HG03280 (cell line): ENCODE measurements around the gene OOSP1.
"Not testable (repeated sequence)": the region's sequence is repeated elsewhere in the genome, so short reads cannot be mapped to it uniquely, and the experiment has no call there.

Experiments
- ATAC-seq: cut with Tn5 transposase; IDR thresholded peaks from one replicate; pipeline ENCODE4 v1.9.1; 2021; ENCODE audit warnings: mild to moderate bottlenecking, moderate library complexity; ENCODE audit not compliant: unreplicated experiment

OOSP1 gene

GRCh38 chr11:59938132-59938531 lies at the start of gene OOSP1:
OOSP1 (plus strand) TSS chr11:59938432; CDS start chr11:59938455, 23 bp downstream.
- ATAC-seq = no peak

- ATAC-seq = no peak
Observed at GRCh38 chr11:59891781-59892181, 46.5 kb upstream of the OOSP1 start.

- ATAC-seq = no peak
Observed at GRCh38 chr11:59894616-59895015, 43.6 kb upstream of the OOSP1 start.

- no peak for ATAC-seq
Observed at GRCh38 chr11:59898046-59898445, 40.2 kb upstream of the OOSP1 start.

- no peak for ATAC-seq
Observed at GRCh38 chr11:59898650-59899049, 39.6 kb upstream of the OOSP1 start.

DNA sequence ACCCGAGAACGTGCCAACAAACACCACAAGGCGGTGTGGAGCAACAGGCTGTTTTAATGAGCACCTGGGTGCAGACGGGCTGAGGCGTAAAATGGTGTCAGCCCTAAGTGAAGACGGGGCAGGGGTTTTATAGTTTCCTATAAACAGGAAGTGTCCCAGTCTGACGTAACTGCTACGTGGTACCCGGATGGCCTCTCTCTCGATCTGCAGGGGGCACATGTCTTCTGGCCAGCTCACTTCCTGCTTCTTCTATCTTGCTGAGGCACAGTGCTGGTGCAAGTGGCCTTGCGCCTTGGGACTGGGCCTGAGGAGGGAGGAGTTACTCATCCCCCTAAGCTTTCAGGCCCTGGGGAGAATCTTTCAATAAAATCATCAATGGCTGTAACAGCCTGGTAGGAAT lies 38.7 kb upstream of the OOSP1 start:
- ATAC-seq = no peak

DNA sequence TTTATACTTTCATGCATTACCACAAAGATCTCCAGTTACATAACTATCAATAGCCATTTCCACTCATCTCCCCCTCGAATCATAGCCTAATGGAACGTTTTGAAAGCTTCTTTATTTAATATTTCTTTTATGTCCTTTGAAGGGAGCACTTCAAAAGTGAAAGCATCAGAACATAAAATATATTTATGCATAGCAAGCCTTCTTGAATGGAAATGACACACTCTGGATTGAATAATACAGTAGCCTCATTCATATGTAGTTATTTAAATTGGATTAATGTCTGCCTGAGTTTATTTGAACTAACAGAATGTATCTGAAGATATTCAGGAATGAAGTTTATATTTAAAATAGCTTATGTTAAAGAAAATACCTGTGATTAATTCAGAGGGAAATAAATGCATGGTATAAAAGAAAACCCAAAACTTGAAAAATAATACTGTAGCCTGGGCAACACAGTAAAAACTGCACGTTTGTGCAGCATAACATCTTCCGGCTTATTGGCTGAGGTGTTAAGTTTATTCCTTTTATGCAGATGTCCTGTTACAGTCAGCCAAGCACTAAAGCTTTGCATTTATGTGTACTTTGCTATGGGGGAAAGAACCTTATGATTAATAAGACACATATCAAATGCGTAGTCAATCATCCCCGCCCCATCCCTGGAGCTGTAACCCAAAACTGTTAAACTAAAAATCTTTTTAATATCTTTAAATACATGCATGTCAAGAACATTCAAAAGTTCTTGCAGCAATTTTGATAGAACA lies 37.7 kb upstream of the OOSP1 start:
- ATAC-seq = no peak

DNA sequence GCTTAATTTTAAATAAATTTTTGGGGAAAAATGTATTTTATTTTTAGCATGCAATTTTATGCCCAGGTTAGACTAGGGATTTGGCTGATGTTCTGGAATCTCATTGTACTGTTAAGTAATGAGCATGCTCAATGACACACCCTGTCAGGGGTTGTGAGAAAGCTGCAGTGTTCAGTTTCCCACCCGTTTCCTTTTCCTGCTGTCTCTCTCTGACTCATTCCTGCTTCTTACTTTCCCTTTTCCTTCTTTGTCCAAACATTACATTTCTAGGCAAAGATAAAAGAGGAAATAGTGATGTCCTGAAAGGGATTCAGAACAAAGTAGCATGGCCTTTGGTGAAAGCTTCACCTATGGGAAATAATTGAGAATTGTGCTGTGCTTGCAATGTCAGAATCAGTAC lies 36.9 kb upstream of the OOSP1 start:
- ATAC-seq = no peak

DNA sequence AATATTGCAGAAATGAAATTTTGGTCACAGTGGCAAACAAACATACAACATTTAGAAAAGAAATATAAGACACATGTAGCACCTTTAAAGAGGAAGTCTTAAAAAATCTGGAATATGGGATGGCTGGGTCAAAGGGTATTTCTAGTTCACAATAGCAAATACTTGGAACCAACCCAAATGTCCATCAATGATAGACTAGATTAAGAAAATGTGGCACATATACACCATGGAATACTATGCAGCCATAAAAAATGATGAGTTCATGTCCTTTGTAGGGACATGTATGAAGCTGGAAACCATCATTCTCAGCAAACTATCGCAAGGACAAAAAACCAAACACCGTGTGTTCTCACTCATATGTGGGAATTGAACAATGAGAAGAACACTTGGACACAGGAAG lies 34.7 kb upstream of the OOSP1 start:
- not testable (repeated sequence) for ATAC-seq

DNA sequence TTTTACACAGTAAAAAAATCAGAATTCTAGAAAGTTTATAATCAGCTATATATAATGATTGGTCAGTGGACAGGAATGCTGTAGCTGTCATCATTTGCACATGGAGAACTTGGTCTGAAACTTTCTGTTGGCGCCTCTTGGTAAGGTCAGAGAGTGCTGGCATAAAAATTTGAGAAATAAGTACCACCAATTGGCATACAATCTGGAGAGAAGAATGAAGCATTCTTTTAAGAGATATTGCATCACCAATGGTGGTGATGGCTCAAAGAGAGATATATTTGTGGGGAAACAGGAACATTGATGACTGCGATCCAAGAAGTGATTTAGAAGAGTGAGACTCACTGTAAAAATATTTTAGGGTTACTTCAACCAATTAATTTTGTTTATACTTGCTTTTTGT lies 19.8 kb upstream of the OOSP1 start:
- no peak for ATAC-seq

DNA sequence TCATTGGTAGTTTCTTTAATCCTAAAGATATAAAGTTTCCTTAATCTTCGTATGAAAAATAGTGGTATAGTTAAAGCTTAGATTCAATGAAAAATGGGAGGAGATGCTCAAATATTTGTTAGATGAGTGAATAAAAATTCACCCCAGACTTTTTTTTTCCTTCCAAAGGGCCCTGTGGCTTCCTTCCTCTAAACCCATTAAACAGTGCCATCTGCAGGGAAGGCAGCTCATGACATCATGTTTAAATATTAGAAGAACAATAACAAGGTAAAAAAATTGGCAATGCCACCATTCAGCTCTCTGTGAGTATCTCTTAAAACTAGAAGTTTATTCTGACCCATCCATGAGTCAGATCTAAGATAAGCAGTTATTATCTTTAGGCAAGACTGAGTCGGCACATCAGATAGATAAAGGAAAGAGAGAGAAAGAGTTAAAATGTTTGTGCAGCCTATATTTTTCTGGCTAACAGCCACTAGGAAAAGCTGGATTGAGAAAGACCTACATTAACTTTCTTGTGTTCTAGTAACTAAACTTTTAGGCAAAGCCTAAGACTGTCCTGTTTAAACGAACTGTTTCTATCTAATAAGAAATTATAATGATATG lies 19.1 kb upstream of the OOSP1 start:
- ATAC-seq = no peak

DNA sequence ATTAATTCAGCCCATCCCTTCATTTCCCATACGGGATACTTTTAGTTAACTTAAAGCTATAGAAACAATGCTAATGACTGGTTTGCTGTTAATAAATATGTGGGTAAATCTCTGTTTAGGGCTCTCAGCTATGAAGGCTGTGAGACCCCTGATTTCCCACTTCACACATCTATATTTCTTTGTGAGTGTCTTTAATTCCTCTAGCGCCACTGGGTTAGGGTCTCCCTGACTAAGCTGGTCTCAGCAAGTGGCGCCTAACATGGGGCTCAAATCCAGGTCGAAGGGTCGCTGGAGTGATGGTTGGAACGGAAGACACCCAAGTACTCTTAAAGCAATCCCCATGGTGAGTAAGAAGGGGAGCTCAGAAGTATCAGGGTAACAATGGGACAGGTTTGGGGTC lies 14.4 kb upstream of the OOSP1 start:
- no peak for ATAC-seq

DNA sequence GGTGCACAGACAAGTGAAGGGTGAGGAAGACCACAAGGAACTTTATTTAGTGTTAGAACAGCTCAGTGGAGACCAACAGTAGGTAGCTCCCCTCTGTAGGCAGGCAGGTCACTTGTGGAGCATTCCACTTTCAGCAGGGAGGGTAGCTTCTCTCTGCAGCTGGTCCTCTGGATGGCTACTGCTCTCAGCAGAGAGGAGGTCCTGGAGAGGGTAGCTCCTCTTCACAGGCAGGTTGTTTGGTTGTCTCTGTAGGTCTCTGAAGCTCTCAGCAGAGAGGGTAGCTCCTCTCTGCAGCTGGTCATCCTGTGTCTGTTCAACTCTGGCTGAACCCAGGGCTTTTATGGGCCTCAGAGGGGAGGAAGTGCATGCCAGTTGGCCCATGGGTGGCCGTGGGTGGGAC lies 6.5 kb upstream of the OOSP1 start:
- no peak for ATAC-seq

DNA sequence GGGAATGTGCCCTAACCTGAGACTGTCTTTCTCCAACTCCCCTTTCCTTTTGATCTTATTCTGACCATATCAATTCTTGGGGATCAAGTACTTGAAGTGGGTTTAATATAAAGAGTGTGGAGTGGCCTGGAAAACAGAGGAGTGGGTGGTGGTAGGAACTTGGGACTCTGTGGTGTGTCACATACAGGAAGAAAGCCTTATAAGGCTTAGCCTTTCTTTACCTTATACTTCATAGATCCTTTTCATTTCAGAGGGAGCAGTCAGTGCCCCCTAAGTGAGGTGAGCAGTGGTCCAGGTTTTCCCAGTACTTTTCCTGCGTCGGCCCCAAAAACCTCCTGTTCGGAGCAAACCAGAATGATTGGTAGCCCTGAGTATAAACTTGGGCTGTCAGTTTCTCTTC lies 486 bp downstream of the OOSP1 start:
- no peak for ATAC-seq

- no peak for ATAC-seq
Observed at GRCh38 chr11:59939482-59939881, 1.2 kb downstream of the OOSP1 start.

DNA sequence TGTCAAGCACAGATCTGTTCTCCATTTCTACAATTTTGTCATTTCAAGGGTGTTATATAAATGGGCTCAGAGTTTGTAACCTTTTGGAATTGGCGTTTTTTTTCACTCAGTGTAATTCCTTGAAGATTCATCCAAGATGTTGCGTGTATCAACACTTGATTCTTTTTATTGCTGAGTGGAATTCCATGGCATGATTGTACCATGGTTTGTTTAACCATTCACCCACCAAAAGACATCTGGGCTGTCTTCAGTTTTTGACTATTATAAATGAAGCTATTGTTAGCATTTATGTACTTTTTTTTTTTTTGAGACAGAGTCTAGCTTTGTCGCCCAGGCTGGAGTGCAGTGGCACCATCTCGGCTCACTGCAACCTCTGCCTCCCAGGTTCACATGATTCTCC lies 2.9 kb downstream of the OOSP1 start:
- no peak for ATAC-seq

GRCh38 chr11:59943997-59944714 lies 5.9 kb downstream of the OOSP1 start:
- ATAC-seq = no peak

DNA sequence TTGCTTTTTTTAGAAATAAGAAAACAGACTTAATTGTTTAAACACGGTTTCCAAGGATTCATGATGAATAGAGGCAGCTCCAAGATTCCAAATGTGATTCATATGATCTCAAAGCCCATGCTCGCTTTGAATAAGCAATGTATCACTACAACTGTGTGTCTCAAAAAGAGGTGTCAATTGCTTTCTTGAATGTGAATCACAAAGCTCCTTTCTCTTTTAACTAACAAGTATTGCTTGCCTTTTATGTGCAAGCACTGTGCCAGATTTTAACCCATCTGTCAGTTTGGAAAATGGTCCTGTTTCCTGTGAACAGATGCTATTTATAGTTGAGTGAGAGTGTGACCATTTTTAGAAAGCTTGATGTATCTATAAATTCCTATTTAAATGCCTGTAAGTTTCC lies 6.5 kb downstream of the OOSP1 start:
- no peak for ATAC-seq

DNA sequence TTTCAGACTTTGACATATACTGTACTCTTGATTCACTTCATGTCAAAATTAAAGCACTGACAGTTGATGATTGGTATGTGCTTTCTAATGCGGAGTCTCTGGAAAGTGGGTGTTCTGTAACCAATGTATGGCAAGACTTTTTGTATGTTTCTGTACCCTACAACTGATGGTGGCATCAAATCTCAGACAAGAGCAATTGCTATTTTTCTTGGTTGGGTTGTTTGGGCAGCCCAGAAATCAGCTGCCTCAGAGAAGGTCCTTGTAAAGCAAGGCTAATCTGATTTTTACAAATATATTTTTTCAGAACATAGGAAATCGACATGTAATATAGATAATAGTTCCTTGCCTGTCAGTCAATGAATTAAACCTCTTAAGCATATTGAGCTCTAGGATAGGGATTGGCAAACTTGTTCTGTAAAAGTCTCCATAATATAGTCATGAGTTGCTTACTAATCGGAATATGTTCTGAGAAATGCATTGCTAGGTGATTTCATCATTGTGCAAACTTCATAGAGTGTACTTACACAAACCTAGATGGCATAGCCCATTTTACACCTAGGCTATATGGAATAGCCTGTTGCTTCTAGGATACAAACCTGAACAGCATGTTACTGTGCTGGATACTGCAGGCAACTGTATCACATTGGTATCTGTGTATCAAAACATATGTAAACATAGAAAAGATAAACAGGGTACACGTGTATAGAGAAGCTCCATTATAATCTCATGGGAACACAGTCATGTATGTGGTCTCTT lies 15.4 kb downstream of the OOSP1 start:
- no peak for ATAC-seq

- ATAC-seq = no peak
Observed at GRCh38 chr11:59954219-59954847, 16.1 kb downstream of the OOSP1 start.

DNA sequence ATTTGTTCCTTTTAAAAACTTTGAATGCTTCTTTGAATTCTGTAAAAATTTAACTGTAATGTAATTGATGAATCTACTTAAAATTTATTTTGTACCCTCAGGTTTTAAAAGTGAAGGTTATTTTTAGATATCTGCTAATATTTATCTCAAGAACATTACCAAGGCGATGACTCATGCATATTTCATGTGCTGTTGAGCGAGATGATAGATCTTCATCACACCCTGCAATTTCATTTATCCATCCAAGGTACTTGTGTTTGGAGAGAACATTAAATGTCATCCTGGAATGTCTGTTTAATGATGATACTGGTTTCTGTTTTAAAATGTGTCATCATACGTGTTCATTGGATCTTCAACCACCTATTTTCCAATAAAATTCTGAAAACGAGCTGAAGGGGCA lies 18.9 kb downstream of the OOSP1 start:
- no peak for ATAC-seq
